Activated naive CD4-positive, alpha-beta T cell treated with Interleukin-2 at 50 U/mL for 16 hours (primary cell): ENCODE results near the gene PSMG1.
"Not testable (repeated sequence)": the region's sequence is repeated elsewhere in the genome, so short reads cannot be mapped to it uniquely, and the experiment has no call there.

Experiments
- DNase-seq: peaks from one replicate; pipeline ENCODE4 v3.0.0-alpha.2; 2020

PSMG1 gene

DNA sequence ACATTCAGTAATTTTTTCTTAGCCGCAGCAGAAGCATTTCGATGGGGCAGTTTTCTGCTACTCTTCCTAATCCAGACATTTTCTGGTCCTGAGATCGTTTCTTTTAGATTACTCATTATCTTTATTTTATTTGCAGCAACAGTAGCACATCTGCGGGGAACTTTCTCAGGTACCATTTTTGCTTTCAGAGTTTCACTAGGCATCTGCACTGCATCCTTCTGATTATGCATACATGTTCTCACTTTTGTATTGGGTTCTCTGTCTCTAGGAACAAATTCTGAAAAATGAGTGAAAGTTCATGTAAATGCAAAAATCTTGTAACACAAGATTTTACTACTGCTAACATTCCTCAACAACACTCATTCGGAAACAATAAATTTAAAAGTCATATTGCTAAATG is 3.9 kb upstream of the PSMG1 start:
- no peak for DNase-seq

DNA sequence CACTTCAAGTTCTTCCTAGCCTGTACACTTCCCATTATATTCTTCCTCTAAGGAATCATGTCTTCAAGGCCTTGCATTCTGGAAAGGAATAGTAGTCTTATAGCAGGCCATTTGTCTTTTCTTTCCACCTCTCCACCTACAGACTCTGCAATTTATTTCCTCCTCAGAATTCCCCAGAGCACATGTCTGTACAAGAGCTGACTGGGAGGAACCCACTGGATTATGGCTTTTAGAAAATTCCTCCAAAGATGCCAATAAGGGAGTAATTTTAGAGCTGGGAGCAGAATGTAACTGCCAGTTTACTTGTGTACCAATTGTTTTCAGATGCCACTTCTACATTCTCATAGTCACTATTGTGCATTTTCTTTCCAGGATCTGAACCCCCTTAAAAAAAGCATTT is 3.4 kb upstream of the PSMG1 start:
- DNase-seq = no peak

DNA sequence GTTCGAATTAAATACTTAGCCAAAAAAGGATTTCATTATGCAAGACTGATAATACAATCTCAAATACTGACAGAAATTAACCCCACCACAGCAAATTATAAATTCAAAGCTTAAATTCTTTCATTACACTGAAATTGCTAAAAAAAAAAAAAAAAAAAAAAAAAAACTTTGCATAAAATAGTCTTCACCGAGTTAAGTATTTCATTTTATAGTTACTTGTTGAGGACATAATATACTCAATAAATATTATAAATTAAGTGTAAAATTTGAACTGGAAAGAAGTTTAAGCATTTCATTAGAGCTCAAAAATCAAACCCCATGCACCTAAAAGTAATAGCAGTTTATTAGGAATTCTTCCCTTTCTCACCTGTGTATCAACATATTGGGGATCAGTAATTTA is 1.9 kb upstream of the PSMG1 start:
- no peak for DNase-seq

DNA sequence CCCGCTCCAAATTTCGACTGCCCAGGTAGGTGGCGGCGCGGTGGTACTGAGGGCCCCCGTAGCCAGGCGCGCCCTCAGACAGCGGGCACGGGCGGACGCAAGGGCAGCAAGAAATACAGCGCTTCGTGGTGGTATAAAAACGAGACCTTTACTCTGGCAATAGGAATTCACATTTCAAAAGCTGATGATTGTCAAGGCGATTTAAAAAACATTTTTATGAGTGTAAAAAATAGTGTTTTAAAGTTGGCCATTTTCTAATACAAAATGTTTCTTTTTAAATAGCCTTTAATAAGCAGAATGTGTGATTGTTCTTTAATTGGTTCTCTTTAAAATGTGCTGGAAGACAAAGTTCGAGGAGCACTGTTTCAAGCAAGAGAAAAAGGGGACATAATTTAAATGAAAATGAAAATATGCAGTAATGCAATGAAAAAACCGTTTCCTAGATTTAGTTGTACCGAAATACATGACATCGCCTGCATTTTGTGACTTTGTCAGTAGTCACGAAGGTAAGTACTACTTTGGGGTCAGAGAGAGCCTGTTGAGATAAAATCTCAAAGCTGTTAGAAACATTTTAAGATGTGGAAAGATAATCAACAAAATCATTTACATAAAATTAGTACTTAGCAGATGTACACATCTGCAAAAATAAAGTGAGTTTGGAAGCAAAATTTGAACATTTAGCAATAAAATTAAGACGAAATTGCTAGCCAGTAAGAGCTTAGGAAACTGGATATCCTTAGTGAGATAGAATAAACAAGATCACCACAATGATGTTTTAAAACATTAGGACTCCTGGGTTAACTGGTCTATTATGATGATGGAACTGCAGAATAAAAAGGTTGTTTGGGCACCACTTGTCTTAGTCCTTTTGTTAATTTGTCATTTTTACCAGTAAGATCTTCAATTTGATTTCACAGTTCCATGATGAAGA is 1.1 kb upstream of the PSMG1 start:
- no peak for DNase-seq

DNA sequence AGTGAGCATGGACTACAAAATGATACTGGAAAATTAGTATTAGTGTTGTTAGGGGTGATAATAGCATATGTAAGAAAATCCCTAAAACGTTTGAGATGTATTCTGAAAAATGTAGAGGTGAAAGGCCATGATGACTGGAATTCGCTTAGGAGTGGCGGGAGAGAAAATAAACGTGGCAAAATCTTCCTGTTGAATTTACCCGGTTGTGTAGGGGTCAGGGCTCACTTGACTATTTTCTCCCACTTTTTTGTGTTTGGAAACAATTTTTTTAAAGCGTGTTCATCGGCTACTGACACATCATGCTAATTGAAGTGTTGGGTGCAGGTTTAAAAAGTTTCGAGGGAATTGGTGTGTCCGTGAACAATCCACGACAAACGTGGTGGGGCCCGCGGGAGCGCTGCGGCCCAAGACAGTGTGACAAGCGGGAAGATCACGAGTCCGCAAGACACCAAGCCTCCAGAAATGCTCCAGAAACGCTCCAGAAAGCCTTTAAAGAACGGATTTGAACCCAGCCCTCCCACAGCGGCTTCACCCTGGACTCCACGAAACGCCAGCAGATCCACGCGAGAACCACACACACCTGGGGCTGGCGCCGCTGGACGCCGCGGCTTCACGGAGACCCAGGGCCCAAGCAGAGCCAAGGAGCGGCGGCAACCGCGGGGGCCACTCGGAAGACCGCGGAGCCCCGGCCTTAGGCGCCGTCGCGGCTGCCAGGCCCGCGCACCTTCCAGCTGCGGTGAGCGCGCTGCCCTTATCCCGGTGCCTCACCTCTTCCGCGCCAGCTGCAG is 573 bp downstream of the PSMG1 start:
- DNase-seq = no peak

DNA sequence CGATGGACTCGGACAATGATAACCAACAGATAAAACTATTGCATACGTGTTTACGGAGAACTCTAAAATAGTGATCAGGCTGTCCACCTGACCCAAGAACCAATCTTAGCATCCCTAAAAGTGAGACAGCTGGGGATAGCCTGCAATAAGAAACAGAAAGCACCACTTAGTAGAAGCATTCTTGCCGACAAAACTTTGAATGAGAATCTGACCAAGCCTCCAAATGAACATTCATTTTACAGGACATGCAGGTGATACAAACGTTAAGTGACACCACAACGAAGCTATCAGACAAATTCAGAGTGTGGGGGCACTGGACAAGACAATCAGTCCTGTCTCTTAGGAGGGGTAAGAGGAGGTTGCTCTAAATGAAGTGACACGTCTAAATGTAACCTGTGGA is 1.2 kb downstream of the PSMG1 start:
- no peak for DNase-seq

DNA sequence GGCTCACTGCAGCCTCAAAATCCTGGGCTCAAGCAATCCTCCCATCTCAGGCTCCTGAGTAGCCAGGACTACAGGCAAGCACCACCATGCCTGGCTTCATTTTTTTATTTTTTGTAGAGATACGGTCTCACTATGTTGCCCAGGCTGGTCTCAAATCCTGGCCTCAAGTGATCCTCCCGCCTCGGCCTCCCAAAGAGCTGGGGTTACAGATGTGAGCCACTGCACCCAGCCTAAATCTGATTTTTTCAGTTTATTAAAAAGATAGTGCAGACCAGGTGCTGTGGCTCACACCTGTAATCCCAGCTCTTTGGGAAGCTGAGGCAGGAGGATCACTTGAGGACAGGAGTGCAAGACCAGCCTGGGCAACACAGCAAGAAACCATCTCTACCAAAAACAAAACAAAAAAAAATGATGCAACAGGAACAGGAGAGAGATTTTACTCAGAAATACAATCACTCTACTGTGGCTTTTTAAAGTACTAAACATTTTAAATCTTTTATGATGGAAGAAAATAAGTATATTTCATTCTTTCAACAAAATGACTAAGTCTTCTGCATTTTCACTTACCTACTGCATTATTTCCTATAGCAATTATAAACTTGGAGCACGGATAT is 1.9 kb downstream of the PSMG1 start:
- no peak for DNase-seq

DNA sequence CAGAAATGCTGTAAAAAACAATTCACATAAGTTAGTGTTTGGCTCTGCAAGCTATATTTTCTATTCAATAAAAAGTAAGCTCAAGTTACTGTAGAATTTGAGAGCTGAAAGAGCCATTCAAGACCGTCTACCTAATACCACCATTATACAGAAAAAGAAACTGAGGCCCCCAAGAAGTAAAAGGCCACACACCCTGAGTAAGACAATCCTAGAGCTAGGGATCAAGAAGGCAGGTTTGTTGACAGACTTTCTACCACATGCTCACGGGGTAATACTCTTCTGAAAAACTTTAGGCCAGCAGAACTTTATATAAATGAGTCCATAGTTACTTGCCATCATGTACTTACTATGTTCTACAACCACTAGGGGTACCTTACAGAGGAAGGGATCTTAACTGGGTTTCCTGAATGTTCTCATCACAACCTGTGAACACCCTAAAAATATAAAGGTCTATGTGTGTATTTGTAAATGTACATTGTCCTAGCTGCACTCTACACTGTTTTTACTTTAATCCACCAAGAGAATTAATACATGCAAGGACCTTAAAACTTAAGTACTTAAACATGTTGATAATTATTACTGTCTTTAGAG is 2.7 kb downstream of the PSMG1 start:
- no peak for DNase-seq

DNA sequence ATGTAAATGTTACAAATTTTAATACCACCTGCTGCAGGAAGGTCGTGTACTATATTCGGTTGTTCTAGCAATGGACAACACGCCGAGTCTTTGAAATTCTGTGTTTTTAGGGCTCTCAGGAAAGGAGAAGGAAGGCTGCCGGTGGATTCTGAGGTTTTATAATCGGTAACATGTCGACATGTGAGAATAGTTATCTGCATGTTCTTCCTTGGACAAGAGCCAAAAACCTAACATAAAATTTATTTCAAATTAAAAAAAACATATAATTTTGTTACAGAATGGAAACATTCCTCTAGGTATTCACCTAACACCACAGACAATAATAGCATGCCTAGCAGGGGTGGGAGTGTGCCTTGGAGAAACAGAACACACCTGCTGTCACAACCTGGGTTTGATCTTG is 4.8 kb downstream of the PSMG1 start:
- DNase-seq = no peak

DNA sequence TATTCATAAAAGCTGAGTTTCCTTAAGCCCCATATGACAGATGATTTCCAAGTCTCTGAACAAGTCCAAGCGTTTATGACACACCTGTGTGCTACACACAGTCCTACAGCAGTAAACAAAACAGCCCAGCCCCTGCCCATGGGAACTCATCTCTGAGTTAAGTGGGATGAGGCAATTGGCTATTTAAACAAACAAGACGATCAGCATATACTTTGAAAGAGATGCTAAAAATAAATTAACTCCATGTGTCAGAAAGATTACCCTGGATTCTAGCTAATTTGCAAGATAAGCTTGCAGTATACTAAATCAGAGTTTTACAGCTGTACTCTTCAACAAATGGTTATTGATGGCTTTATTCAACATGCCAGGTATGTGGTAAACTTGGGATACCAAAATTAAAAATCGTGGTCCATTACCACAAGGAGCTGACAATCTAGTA is 7.0 kb downstream of the PSMG1 start:
- no peak for DNase-seq

DNA sequence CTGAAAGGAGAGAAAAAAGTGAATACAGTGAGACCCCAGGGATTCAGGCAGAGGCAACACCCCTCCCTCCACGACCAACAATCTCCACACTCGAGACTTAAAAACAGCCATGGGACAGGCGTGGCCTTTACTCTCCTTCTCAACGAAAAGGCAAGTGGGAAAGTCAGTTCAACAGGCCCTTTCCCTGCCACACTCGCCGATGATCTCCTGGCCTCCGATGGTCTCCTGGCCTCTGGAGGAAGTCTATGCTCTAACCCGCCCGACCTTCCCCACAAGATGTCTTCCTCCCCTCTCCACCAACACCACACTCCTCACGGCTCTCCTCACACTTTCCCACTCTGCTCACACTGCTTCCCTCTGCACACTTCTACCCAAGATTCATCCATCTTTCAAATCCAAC is 7.6 kb downstream of the PSMG1 start:
- DNase-seq = no peak

DNA sequence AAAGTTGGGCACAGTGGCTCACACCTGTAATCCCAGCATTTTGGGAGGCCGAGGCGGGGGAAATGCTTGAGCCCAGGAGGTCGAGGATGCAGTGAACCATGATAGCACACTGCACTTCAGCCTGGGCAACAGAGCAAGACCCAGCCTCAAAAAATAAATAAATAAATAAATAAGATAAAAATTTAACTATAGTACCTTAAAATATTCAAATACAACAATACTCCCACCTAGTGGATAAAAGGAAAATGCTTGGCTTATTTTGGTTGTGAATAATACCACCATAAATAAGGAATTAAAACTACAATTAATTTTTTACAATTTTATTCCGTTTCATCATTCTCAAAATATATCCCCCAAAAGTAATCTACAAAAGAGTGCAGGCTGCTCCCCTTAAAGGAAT is 8.1 kb downstream of the PSMG1 start:
- DNase-seq = no peak

DNA sequence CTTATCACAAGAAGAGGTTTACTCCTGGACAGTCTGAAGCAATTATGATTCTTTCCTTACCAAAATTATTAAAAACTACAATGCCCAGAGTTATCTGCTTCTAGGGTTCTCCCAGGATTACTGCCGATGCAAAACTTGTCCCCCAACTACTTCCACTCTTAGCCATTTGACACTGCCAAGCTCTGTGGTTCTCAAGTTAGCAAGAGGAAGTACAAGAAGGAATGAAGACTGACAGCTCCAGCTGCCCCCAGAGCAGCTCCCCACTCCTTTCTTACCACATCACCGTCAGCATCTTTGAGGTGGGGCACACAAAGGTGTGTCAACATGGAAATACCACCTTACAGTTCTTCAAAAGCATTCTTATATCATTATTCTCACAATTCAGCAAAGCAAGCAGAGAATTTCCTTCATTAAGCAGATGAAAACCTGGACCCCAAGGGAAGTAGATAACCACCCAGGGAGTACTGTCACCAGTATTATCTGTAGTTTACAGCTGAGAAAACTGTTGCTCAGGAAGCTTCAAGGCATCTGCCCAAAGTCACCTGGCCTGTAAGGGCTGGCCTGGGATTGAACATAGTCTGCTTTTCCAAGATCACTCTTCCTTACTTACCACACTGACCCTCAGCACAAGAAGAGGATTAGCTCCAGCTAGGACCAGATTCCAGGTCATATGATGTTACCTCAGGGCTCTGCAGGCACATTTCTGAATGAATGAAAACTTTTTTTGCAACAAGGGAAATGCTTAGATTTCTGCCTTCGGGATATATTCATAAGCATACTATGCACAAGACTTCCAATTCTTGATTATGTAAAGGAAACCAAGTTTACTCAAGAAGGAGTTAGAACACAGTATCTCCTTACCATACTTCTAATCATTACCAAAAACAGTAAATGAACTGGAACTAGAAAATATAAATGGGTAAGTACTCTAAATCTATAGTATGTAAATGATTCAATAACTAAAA is 9.3 kb downstream of the PSMG1 start:
- DNase-seq = no peak

DNA sequence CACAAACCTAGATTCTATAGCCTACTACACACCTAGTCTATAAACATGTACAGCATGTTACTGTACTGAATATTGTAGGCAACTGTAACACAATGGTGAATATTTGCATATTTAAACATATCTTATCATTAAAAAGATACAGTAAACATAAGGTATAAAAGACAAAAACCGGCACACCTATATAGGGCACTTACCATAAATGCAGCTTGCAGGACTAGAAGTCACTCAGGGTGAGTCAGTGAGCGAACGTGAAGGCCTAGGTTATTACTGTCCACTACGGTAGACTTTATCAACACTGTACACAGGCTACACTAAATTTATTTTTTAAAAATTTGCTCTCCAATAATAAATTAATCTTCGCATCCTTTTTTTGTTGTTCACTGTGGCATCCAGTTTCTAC is 13.3 kb downstream of the PSMG1 start:
- no peak for DNase-seq

DNA sequence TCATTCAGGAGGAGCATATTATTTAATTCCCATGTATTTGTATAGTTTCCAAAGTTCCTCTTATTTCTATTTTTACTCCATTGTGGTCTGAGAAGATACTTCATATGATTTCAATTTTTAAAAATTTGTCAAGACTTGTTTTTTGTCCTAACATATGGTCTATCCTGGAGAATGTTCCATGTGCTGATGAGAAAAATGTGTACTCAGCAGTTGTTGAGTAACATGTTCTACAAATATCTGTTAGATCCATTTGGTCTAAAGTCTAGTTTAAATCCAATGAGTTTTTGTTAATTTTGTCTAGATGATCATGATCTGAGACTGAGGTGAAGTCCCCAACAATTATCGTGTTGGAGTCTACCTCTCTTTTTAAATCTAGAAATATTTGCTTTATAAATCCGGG is 14.5 kb downstream of the PSMG1 start:
- DNase-seq = no peak

DNA sequence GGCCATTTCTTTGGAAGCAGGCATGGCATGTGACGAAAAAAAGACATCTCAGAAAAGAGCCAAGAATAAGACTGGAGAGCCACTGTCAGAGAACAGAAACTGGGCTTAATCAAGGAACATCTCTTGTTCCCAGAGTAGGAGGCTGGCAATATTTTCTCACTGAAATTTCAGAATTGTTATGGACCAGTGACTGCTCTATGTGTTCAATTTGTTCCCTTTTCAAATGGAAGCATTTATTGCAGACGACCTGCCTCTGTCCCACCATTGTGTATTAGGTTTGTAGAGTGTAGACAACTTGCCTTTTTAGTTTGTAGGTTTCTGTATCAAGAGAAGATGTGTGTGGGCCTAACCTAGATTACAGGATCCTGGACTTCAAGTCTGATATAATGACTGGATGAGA is 18.7 kb downstream of the PSMG1 start:
- no peak for DNase-seq

DNA sequence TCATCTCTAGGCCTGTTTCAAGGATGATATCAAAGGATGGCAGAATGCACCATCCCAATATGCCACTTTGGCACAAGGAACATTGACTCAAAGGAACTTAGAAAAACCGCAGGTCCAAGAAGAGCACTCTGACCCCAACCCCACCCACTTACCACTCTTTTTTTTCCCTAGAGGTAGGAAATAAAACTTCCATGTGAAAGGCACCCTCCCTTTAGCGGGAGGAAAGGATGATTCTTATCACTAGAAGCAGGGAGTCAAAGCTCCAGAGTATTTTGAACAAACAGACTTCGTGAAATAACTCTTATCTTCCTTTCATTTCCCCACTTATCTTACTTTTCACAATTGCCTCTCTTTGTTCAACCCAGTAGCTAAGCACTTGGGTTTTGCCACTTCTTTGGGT is 22.2 kb downstream of the PSMG1 start:
- no peak for DNase-seq

DNA sequence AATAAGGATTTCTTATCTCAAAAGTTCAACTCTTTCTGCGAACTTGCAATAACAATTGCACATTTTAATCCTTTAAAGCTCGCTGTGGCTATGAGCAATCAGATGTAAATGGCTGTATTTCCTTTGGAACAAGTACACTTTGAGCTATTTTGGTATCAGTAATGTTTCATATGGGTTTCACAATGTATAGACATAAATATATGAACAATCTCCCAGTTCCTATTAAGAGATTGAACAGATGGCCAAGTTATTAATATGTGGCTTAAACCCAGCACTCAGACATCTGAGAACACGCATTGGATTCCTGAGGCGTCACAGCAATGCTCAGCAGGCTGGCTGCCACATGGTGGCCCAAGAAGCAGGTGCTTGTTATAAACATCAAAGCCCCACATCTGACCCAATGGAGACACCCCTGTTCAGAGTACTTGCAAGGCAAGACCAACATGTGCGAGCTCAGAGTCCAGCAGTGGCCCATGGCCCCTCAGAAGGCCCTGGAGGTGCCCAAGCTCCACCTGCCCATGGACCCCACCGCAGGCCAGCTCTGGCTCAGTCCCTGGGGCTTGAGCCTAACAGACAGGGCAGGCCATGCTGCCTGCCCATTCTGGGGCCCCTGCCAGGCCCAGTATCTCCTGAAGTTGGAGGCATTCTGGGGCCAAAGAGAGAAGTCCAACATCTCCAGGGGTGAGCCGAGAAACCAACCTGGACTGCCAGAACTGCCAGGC is 23.7 kb downstream of the PSMG1 start:
- no peak for DNase-seq

DNA sequence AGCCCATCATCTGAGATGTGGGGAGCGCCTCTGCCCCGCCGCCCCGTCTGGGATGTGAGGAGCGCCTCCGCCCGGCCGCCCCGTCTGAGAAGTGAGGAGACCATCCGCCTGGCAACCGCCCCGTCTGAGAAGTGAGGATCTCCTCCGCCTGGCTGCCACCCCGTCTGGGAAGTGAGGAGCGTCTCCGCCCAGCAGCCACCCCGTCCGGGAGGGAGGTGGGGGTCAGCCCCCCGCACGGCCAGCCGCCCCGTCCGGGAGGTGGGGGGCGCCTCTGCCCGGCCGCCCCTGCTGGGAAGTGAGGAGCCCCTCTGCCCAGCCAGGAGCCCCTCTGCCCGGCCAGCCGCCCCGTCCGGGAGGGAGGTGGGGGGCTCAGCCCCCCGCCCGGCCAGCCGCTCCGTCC is 26.0 kb downstream of the PSMG1 start:
- DNase-seq = not testable (repeated sequence)

DNA sequence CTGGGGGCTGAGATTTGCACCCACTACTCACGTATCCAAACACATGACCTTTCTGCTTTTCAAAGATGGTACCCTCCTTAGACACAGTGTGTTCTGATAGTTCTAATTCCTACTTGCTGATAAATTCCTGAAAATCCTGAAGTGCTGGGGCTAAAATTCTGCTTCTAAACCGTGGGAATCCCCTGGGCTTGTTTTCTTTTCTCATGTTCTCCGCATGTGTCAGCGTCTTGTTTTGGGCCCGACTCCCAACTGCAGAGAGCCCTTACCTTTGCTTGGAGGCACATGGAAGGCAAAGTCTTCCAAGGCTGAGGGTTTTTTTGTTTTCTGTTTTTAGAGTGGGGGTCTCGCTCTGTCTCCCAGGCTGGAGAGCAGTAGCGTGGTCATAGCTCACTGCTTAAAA is 27.2 kb downstream of the PSMG1 start:
- DNase-seq = no peak

DNA sequence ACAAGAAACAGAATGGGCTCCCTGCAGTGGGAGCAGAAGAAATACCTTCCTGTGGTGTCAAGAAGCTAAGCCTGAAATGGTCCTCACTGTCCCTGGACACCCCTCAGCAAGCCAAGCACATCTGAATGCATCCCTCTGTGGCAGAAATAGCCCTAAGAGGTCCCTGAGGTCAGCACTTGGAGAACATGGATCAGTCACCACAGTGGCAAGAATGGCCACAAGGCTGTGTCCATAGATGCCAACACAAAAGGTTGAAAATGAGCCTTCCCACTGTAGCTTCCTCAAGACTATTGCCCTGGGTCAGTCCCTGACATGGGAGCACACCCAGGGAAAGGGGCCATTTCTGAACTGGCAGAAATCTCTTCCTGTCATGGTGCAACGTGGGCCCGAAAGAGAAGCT is 27.7 kb downstream of the PSMG1 start:
- DNase-seq = no peak

DNA sequence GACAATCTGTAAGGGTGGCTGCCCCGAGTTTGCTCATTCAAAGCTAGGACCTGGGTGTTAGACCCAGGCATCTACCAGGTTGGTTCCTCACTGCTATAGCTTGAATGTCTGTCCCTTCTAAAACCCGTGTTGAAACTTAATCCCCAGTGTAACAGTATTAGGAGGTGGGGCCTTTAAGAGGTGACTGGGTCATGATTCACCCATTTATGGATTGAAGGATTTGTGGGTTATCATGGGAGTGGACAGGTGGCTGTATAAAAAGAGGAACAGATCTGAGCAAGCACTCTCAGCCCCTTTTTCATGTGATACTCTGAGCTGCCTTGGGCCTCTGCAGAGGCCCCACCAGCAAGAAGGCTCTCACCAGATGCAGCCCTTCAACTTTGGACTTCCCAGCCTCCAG is 29.4 kb downstream of the PSMG1 start:
- DNase-seq = no peak
